ENCODE measurements around the gene NELFCD. TPM values are rescaled to one million over a fixed set of nuclear protein-coding genes. Genes with fewer than 3 reads are reported as not detected.

Gene NELFCD
- total and polyA plus RNA-seq, 10 of the 15 experiments (the other 5 are each of a cell fraction or from before 2014, with no cell fraction given): 8.9 to 109 (median 82.9) TPM

DNA sequence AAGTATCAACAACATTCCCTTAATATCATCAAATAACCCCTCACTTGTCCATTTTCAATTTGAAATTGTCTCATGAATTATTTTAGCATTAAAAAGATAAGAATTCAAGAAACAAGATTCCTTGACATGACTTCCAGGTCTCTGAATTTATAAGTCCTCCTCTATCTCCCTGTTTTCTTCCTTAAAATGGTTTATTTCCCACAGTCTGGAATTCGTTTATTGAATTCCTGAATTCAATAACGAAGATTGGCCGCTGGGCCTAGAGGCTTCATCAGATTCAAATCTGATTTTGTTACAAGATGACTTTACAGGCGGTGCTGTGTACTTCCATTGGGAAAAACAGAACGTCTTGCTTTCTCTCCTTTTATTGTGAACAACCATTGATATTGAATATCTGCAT lies 48.9 kb upstream of the NELFCD start:
- DNase-seq (ENCODE audit: low read depth, low spot score): no peak
- Histone ChIP-seq H3K79me2 (ENCODE audit: control insufficient read depth, insufficient read depth, low read length) (no peaks in the 10 kb centered on the region), H3K27ac (ENCODE audit: control insufficient read depth, insufficient read depth) (no peak overlapping the region), H3K4me3 (no peak overlapping the region), H2AFZ (ENCODE audit: control insufficient read depth, low read depth, low read length) (no peak overlapping the region), H3K4me2 (ENCODE audit: control insufficient read depth, insufficient read depth) (no peak overlapping the region), H4K20me1 (ENCODE audit: control insufficient read depth, insufficient read depth) (no peaks in the 10 kb centered on the region), H3K9ac (ENCODE audit: control insufficient read depth, insufficient read depth, low read length) (no peak overlapping the region), H3K27me3 (replicated peaks in 1 of 2; ENCODE audit: control insufficient read depth in 2 of 2, insufficient read depth in 2 of 2, low read length in 1 of 2) (no peaks in the 10 kb centered on the region), H3K4me1 (ENCODE audit: control insufficient read depth, insufficient read depth, low read length) (no peaks in the 10 kb centered on the region), H3K9me3 (replicated peaks; ENCODE audit: control insufficient read depth, insufficient read depth, low read length) (no peaks in the 10 kb centered on the region; the same call in 2 of the 3 replicates), H3K36me3 (ENCODE audit: control insufficient read depth in 2 of 2, insufficient read depth in 2 of 2, low read length in 1 of 2) (no peaks in the 10 kb centered on the region)
- ChIA-PET SMC1A (ENCODE audit: uncharacterized antibody, unreplicated experiment) (no interaction called here), CTCF (no interaction called here), RAD21 (ENCODE audit: unreplicated experiment) (no interaction called here), POLR2A (no interaction called here)
- WGBS (ENCODE audit: insufficient coverage, insufficient replicate concordance, low lambda C conversion rate, missing lambda C conversion rate): 39% methylated on average over 5 of the region's 5 CpGs
- in situ Hi-C loops (cut with MboI) (no loop called here), intact Hi-C loops (cut with micrococcal nuclease; ENCODE audit: unreplicated experiment) (no loop called here)
- TF ChIP-seq POLR2A (IDR thresholded peaks at IDR 0.05; ENCODE audit: low read depth, low read length) (no peak), PAX8 (IDR thresholded peaks at IDR 0.05) (no peak), TBL1XR1 (IDR thresholded peaks at IDR 0.05; ENCODE audit: low read depth, low read length) (no peak), LARP7 (IDR thresholded peaks at IDR 0.05) (no peak), HDAC2 (IDR thresholded peaks at IDR 0.05) (no peak), SMAD5 (IDR thresholded peaks at IDR 0.05; ENCODE audit: low read depth) (no peak), PAX5 (IDR thresholded peaks at IDR 0.05; ENCODE audit: borderline replicate concordance, low read depth, low read length) (no peak), HDGF (IDR thresholded peaks at IDR 0.05) (no peak), ESRRA (IDR thresholded peaks at IDR 0.05; ENCODE audit: low read length) (no peak)
- TF ChIP-seq, protein P1, sequence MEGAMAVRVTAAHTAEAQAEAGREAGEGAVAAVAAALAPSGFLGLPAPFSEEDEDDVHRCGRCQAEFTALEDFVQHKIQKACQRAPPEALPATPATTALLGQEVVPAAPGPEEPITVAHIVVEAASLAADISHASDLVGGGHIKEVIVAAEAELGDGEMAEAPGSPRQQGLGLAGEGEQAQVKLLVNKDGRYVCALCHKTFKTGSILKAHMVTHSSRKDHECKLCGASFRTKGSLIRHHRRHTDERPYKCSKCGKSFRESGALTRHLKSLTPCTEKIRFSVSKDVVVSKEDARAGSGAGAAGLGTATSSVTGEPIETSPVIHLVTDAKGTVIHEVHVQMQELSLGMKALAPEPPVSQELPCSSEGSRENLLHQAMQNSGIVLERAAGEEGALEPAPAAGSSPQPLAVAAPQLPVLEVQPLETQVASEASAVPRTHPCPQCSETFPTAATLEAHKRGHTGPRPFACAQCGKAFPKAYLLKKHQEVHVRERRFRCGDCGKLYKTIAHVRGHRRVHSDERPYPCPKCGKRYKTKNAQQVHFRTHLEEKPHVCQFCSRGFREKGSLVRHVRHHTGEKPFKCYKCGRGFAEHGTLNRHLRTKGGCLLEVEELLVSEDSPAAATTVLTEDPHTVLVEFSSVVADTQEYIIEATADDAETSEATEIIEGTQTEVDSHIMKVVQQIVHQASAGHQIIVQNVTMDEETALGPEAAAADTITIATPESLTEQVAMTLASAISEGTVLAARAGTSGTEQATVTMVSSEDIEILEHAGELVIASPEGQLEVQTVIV (IDR thresholded peaks at IDR 0.05; ENCODE audit: borderline replicate concordance, partially characterized antibody): no peak
- FAIRE-seq: no peak
- ATAC-seq: no peak
- BruUV-seq (replicated peaks): no TSS peak
